ENCODE data around the gene FBLN1.

DNA sequence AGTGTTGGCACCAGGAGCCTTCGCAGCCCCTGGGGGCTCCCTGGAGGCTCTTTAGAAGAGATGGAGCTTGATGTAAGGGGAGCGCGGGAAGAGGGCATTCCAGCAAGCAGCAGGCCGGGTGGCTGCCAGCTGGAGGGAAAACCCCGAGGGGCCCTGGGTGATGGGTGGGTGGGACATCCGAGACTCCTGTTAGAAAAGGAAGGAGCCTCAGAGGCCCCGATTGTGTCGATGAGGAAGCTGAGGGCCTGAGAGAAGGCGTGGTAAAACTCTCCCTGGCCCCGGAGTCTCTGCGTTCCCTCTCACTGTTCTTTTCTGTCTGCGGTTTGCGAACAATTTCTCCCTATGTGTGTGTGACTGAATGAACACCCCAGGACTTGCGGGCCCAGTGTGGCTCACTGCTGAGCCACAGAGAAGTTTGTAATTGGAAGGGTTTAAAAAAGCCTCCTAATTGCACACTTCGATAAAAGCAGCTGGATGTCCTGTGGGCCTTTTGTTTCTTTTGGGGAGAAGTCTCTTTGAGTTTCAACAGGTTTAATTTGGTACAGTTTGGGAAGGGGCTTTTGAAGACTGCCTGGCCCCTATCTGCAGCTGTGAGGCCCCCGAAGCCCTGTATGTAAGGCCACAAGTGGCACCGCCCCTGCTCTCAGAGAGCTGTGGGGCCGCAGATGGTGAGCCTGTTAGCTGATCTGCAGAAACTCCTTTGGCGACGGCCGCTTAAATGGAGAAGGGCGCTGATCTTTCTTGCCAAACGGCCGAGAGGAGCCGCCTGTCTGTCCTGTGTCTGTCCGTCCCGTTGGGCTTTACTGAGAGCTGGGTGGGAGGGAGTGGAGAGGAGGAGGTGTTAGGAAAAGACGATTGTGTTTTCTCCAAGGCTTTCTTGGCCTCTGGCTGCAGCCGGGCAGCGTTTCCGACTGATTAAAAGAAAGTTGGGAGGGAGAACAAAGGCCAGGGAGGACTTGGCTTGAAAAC, 2.0 kb downstream of the FBLN1 start:
- TF ChIP-seq GATA2 (IDR thresholded peaks at IDR 0.05; ENCODE audit: low read depth, low read length) (no peak), GATA3 (IDR thresholded peaks at IDR 0.05; ENCODE audit: low read depth, low read length) (no peak)

Data from SH-SY5Y (cell line).